Activated CD4-positive, alpha-beta memory T cell treated with anti-CD3 and anti-CD28 coated beads, Interleukin-2, amount 10 ng/mL, durations not matched to agents 7 days and 5 days (primary cell): ENCODE measurements around the gene GDF7. TPM values are rescaled to one million over a fixed set of nuclear protein-coding genes. Genes with fewer than 3 reads are reported as not detected.

Source experiments
- CTCF ChIA-PET: fragments of 350-600 bp; sonication (Branson Sonifier 250); formaldehyde crosslinking; loops from one replicate; lab custom pipeline; 2021; ENCODE audit warnings: antibody characterized with exemption, inconsistent platforms; lab: Charles Lee
- POLR2A ChIA-PET: fragments of 350-600 bp; sonication (Branson Sonifier 250); formaldehyde crosslinking; loops from one replicate; lab custom pipeline; 2021; ENCODE audit warnings: antibody characterized with exemption; lab: Charles Lee
- DNase-seq: peaks from one replicate; pipeline ENCODE4 v3.0.0-alpha.2; 2020
- H3K27ac Mint-ChIP-seq: one replicate; pipeline ENCODE4 v1.8.0; 2021; ENCODE audit warnings: mild to moderate bottlenecking, mixed read lengths
- H3K27me3 Mint-ChIP-seq: one replicate; pipeline ENCODE4 v1.8.0; 2021; ENCODE audit warnings: mixed read lengths
- H3K36me3 Mint-ChIP-seq: one replicate; pipeline ENCODE4 v1.8.0; 2021; ENCODE audit warnings: low read depth, mixed read lengths
- H3K4me1 Mint-ChIP-seq: one replicate; pipeline ENCODE4 v1.8.0; 2021; ENCODE audit warnings: mixed read lengths
- H3K4me3 Mint-ChIP-seq: one replicate; pipeline ENCODE4 v1.8.0; 2021; ENCODE audit warnings: mild to moderate bottlenecking, mixed read lengths
- H3K9me3 Mint-ChIP-seq: one replicate; pipeline ENCODE4 v1.8.0; 2021; ENCODE audit warnings: mixed read lengths
- total RNA-seq, 2 experiments: library from RNA; stranded (reverse); gene quantifications; one replicate each; pipeline ENCODE4 v1.2.3, GENCODE V29; 2021

The GDF7 gene
- total RNA-seq, 2 experiments from 2014 or later: not detected

DNA sequence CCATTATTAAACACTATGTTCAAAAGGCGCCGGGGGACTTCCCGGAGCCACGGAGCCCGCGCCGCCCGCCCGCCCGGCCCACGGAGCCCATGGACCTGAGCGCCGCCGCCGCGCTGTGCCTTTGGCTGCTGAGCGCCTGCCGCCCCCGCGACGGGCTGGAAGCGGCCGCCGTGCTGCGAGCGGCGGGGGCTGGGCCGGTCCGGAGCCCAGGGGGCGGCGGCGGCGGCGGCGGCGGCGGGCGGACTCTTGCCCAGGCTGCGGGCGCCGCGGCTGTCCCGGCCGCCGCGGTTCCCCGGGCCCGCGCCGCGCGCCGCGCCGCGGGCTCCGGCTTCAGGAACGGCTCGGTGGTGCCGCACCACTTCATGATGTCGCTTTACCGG is 197 bp downstream of the GDF7 start:
- H3K4me3 Mint-ChIP-seq: no peak overlapping the region

DNA sequence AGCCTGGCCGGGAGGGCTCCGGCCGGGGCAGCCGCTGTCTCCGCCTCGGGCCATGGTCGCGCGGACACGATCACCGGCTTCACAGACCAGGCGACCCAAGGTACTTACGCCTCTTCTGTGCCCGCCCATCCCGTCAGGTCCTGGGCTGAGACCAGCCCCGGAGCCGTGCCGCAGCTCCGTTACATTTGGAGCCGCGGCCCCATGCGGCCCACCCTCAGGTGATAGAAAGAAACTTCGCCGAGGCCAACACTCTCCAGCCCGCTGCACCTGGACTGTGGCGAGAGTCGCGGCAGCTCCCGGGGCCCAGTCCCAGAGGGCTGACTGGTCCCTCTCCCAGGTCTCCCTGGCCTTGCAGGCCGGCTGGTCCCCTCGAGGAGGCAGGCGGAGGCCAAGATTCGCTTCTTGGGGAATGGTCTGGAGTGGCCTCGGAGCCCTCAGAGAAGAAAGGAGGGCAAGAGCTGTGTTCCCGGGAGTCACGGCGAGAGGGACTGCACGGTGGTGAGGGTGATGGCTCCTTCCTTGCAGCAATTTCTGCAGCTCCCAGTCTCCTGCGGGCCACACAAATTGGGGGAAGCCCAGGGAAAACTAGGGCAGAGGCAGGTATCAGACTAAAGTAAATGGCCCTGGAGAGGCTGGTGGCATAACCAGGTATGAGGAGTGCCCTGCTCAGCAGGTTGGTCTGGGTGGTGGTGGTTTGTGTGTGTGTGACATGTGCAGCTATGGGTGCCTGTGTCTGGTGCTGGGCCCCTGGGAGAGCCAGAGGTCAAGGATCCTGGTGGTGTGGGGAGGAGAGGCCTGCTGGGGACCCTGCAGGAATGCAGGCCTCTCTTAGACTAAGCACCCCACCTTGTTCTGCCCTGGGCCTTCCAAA is 822 bp downstream of the GDF7 start:
- H3K4me3 Mint-ChIP-seq: no peak overlapping the region

More for the DNA sequence above, 197 bp downstream of the GDF7 start:
- POLR2A ChIA-PET: interaction anchor here (1.8 kb wide), 1 partner anchor 10 kb away, joined by 11 read pairs; no protein-coding TSS in a partner anchor
- peaks cover 73% of the 10 kb centered on the region for H3K27me3 Mint-ChIP-seq
- peaks cover 13% of the 10 kb centered on the region for H3K4me1 Mint-ChIP-seq
- no peaks in the 10 kb centered on the region for H3K9me3 Mint-ChIP-seq
- DNase-seq: no peak
- no peak overlapping the region for H3K27ac Mint-ChIP-seq
- H3K36me3 Mint-ChIP-seq: no peaks in the 10 kb centered on the region
- CTCF ChIA-PET: interaction anchor here (1.3 kb wide), 1 partner anchor 11 kb away, joined by 4 read pairs; no protein-coding TSS in a partner anchor

DNA sequence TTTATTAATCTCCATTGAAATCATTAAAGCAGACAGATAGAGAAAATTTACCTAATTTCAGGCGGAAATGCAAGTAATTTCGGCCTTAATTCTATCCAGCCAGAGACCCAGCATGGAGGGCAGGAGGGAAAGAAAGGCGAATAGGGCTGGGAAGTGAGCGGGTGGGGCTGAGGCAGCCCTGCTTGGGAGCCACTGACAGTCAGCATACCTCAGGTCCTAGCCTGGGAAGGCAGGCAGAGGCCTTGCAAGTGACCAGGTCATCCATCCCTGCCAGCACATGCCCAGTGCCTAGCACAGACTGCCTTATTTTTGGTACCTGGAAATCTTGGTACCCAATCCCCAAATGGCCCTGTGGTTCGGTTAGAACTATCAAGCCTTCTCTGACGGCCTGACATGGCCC is 1.5 kb downstream of the GDF7 start:
- ChIA-PET CTCF (no interaction called here), POLR2A (no interaction called here)
- H3K27ac Mint-ChIP-seq: no peak overlapping the region
- peaks cover 72% of the 10 kb centered on the region for H3K27me3 Mint-ChIP-seq
- H3K36me3 Mint-ChIP-seq: no peaks in the 10 kb centered on the region
- H3K4me3 Mint-ChIP-seq: no peak overlapping the region
- DNase-seq: no peak
- H3K4me1 Mint-ChIP-seq: peaks cover 13% of the 10 kb centered on the region
- H3K9me3 Mint-ChIP-seq: no peaks in the 10 kb centered on the region

More for the DNA sequence above, 822 bp downstream of the GDF7 start:
- no peaks in the 10 kb centered on the region for H3K9me3 Mint-ChIP-seq
- DNase-seq: no peak
- H3K27me3 Mint-ChIP-seq: peaks cover 73% of the 10 kb centered on the region
- ChIA-PET POLR2A (no interaction called here), CTCF (no interaction called here)
- H3K27ac Mint-ChIP-seq: no peak overlapping the region
- H3K4me1 Mint-ChIP-seq: peaks cover 13% of the 10 kb centered on the region
- H3K36me3 Mint-ChIP-seq: no peaks in the 10 kb centered on the region

DNA sequence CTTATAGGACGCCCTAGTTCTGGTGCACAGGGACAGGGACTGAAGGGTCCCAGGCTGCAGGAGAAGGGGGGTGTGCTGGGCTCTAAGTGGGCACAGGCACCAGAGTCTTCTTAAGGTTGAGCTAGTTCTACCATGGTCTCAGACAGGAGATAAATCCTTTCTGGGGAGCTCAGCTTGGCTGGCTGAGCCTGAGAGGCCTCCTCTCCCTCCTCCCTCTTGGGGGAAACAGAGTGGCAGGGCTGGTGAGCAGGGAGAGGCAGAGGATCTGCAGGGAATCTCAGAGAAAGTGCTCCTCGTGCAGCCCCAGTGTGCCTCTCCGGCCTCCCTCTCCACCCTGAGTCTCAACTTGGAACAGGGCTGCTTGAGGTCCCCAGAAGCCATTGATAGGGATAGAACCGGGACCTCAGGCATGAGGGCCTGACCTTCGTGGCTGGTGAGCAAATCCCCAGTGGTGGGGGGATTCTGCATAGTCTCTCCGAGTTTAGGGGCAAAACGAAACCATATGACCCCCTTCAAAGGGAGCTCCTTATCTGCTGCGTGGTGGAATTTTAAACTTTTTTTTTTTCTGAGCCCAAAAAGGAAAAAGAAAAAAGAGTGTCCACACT is 2.0 kb downstream of the GDF7 start:
- H3K4me1 Mint-ChIP-seq: peaks cover 13% of the 10 kb centered on the region
- H3K27ac Mint-ChIP-seq: no peak overlapping the region
- H3K36me3 Mint-ChIP-seq: no peaks in the 10 kb centered on the region
- no peak overlapping the region for H3K4me3 Mint-ChIP-seq
- ChIA-PET POLR2A (interaction anchor here (0.6 kb wide), 1 partner anchor 92 kb away, joined by 3 read pairs; no protein-coding TSS in a partner anchor), CTCF (interaction anchor here (1.0 kb wide), 1 partner anchor 17 kb away, joined by 3 read pairs; the partner anchor contains the start of gene HS1BP3)
- peaks cover 71% of the 10 kb centered on the region for H3K27me3 Mint-ChIP-seq
- no peaks in the 10 kb centered on the region for H3K9me3 Mint-ChIP-seq
- no peak for DNase-seq

DNA sequence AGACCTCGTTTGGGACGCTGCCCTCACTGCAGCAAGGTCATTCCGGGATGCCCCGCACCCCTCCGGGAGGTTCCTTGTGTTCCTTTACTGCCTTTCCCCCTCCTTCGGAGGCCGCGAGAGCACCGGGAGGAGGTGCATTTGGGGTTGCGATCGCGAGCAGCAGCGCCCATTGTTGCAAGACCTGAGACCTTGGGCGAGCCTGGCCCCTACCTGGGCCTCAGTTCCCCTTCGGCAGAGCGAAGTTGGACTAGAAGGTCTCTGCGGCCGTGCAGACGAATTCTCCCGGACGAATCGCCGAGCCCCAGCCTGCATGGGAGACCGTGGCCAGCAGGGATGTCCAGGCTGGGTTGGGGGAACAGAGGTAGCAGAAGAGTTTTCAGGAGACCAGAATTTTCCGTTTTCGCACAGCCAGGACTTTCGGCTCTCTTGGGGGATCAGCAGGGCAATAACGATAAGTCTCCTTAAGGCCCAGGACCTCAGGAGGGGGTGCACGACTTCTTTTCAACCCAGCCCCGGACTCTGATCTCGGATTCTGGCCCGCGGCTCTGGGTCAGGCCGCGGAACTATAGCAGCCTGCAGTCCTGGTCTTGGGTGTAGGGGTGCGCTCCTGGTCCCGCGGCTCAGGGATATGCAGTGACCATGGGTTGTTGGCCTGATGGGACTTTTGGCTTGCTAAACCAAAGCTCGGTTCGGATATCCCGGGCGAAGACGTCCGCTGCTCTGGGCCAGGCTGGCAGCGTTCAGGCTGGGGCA is 2.8 kb downstream of the GDF7 start:
- Mint-ChIP-seq H3K27me3 (peaks cover 64% of the 10 kb centered on the region), H3K27ac (no peak overlapping the region), H3K9me3 (no peaks in the 10 kb centered on the region), H3K36me3 (no peaks in the 10 kb centered on the region), H3K4me3 (no peak overlapping the region), H3K4me1 (peaks cover 13% of the 10 kb centered on the region)
- ChIA-PET CTCF (interaction anchor here (1.0 to 1.4 kb wide), 2 partner anchors 8 to 18 kb away, joined by 3 to 7 read pairs; partner anchors contain the start of gene HS1BP3), POLR2A (interaction anchor here (0.6 kb wide), 1 partner anchor 92 kb away, joined by 3 read pairs; no protein-coding TSS in a partner anchor)
- no peak for DNase-seq

DNA sequence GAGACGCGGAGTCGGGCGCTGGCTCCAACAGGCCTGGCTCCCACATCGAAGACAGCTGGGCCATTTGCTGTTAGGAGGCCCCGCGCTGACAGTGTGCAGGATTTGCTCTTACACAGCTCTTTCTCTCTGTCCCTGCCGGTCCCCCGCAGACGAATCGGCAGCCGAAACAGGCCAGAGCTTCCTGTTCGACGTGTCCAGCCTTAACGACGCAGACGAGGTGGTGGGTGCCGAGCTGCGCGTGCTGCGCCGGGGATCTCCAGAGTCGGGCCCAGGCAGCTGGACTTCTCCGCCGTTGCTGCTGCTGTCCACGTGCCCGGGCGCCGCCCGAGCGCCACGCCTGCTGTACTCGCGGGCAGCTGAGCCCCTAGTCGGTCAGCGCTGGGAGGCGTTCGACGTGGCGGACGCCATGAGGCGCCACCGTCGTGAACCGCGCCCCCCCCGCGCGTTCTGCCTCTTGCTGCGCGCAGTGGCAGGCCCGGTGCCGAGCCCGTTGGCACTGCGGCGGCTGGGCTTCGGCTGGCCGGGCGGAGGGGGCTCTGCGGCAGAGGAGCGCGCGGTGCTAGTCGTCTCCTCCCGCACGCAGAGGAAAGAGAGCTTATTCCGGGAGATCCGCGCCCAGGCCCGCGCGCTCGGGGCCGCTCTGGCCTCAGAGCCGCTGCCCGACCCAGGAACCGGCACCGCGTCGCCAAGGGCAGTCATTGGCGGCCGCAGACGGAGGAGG is 3.5 kb downstream of the GDF7 start:
- peaks cover 57% of the 10 kb centered on the region for H3K27me3 Mint-ChIP-seq
- CTCF ChIA-PET: interaction anchor here (1.4 kb wide), 1 partner anchor 9 kb away, joined by 7 read pairs; no protein-coding TSS in a partner anchor
- POLR2A ChIA-PET: interaction anchor here (0.7 kb wide), 1 partner anchor 223 kb away, joined by 3 read pairs; the partner anchor contains the start of gene RHOB
- no peak for DNase-seq
- H3K4me3 Mint-ChIP-seq: no peak overlapping the region
- H3K36me3 Mint-ChIP-seq: no peaks in the 10 kb centered on the region
- no peak overlapping the region for H3K27ac Mint-ChIP-seq
- H3K4me1 Mint-ChIP-seq: peaks cover 12% of the 10 kb centered on the region
- no peaks in the 10 kb centered on the region for H3K9me3 Mint-ChIP-seq

DNA sequence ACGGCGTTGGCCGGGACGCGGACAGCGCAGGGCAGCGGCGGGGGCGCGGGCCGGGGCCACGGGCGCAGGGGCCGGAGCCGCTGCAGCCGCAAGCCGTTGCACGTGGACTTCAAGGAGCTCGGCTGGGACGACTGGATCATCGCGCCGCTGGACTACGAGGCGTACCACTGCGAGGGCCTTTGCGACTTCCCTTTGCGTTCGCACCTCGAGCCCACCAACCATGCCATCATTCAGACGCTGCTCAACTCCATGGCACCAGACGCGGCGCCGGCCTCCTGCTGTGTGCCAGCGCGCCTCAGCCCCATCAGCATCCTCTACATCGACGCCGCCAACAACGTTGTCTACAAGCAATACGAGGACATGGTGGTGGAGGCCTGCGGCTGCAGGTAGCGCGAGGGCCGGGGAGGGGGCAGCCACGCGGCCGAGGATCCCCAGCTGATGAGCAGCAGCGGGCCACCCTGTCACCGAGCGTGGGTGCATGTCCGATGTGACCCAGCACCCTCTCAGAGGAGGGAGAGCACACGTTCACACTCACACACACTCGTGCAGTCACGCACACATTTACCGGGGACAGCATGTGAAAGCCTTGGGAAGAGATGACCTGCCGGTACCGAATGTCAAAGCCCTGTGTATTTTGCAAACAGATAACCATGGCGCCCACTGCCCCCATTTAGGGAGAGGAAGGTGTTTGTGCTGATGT is 4.2 kb downstream of the GDF7 start:
- POLR2A ChIA-PET: interaction anchor here (0.7 kb wide), 1 partner anchor 224 kb away, joined by 3 read pairs; the partner anchor contains the start of gene RHOB
- Mint-ChIP-seq H3K27ac (no peak overlapping the region), H3K36me3 (no peaks in the 10 kb centered on the region), H3K27me3 (peaks cover 50% of the 10 kb centered on the region), H3K4me3 (no peak overlapping the region), H3K9me3 (no peaks in the 10 kb centered on the region), H3K4me1 (peaks cover 6% of the 10 kb centered on the region)
- CTCF ChIA-PET: interaction anchor here (1.4 to 2.1 kb wide), 2 partner anchors 10 kb away, joined by 6 to 7 read pairs; no protein-coding TSS in a partner anchor
- DNase-seq: no peak

DNA sequence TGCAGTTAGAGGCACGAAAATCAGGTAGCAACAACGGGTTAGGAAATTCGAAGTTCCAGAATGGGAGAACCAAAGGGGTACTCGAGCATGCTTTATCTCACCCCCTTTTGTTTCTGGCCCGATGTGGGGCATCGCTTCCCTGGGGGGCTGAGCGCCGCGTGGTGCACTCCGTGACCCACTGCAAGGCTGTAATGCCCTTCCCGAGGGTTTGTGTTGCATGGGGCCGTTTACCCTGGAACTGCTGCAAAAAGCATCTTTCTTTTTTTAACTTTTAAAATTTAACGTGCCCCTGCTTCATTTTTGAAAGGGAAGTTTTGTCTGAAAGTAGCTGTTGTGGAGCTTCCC is 4.8 kb downstream of the GDF7 start:
- Mint-ChIP-seq H3K9me3 (no peaks in the 10 kb centered on the region), H3K4me1 (peaks cover 4% of the 10 kb centered on the region), H3K27me3 (peaks cover 47% of the 10 kb centered on the region), H3K36me3 (no peaks in the 10 kb centered on the region), H3K27ac (no peak overlapping the region), H3K4me3 (no peak overlapping the region)
- no peak for DNase-seq
- ChIA-PET POLR2A (no interaction called here), CTCF (interaction anchor here (2.1 kb wide), 1 partner anchor 10 kb away, joined by 6 read pairs; no protein-coding TSS in a partner anchor)

DNA sequence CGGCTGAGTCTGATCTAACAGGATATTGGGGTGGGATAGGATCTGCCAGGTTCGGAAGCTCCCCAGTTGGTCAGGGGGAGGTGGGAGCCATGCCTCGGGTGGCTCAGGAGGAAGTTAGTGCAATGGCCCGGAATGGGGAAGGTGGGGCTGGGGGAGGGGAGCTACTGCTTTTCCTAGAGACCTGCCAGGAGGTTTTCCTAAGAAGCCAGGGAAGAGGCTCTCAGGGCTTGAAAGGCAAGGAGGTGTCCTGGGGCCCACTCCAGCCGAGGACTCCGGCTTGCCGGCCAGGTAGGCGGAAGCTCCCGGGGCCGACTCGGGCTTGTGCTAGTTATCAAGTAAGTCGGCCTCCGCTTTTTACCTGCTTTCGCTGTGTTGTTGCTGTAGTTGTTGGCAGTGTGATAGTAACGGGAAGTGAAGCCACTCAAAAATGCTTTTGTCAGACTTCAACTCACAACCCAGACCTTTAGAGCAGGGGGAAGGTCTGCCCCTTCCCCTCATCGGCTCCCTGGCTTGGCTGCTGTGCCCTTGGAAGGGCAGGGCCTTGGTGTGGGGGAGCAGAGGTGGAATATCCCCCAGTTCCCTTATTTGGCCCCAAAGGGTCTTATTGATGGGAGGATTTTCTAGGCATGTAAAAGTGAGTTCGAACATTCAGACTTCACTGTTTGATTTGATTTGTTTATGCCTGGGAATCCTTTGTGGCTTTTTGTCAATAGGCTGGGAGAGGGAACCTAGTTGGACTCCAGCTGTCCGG is 5.4 kb downstream of the GDF7 start:
- ChIA-PET POLR2A (interaction anchor here (1.1 kb wide), 1 partner anchor 126 kb away, joined by 3 read pairs; no protein-coding TSS in a partner anchor), CTCF (interaction anchor here (0.6 to 2.1 kb wide), 2 partner anchors 11 to 82 kb away, joined by 3 to 6 read pairs; no protein-coding TSS in a partner anchor)
- no peak for DNase-seq
- no peak overlapping the region for H3K27ac Mint-ChIP-seq
- no peaks in the 10 kb centered on the region for H3K9me3 Mint-ChIP-seq
- peaks cover 45% of the 10 kb centered on the region for H3K27me3 Mint-ChIP-seq
- no peaks in the 10 kb centered on the region for H3K36me3 Mint-ChIP-seq
- no peak overlapping the region for H3K4me3 Mint-ChIP-seq
- peaks cover 4% of the 10 kb centered on the region for H3K4me1 Mint-ChIP-seq

DNA sequence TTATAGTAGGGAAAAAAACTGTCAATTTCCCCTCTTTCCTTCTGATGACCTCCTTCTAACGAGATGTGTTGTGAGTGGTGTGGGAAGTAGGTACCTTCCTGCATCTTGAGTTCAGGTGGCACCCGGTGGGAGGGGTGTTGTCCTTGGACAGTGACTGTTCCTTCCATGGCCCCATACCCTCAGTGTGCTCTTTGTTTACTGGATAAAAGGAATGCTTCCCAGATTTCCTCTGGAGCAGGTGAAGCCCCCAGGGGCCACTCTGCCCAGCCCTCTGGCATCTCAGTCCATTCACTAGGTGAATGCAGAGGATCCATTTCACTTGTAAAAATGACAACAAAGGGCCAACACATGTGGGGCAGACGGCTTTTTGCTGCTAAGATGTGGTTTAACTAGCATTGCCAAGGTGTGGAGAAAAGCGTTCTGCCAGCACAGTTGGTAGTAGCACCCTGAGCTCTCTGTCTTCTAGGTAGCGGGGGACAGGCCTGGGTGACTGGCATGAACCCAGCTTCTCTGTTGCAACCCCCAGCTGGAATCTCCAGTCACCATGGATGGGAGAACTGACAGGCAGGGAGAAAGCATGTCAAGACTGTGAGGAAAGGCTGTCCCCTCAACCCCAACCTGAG is 6.9 kb downstream of the GDF7 start:
- ChIA-PET POLR2A (interaction anchor here (1.1 kb wide), 1 partner anchor 125 kb away, joined by 3 read pairs; no protein-coding TSS in a partner anchor), CTCF (interaction anchor here (1.3 to 2.1 kb wide), 2 partner anchors 12 to 262 kb away, joined by 3 to 6 read pairs; no protein-coding TSS in a partner anchor)
- no peak for DNase-seq
- H3K4me1 Mint-ChIP-seq: no peaks in the 10 kb centered on the region
- no peaks in the 10 kb centered on the region for H3K36me3 Mint-ChIP-seq
- no peak overlapping the region for H3K27ac Mint-ChIP-seq
- H3K27me3 Mint-ChIP-seq: peaks cover 32% of the 10 kb centered on the region
- H3K9me3 Mint-ChIP-seq: no peaks in the 10 kb centered on the region
- no peak overlapping the region for H3K4me3 Mint-ChIP-seq
